Hepatocyte (in vitro differentiated cells): ENCODE results near the gene MCOLN3.

Source experiments
- EZH2 ChIP-seq: fragments of 200-600 bp; sonication (generic); IDR thresholded peaks from 2 replicates; pipeline ENCODE4 v1.6.1; 2016; ENCODE audit warnings: antibody characterized with exemption, mild to moderate bottlenecking, borderline replicate concordance
- EZH2phosphoT487 ChIP-seq: fragments of 200-600 bp; sonication (generic); IDR thresholded peaks from one replicate; pipeline ENCODE4 v1.6.1; 2018; ENCODE audit warnings: antibody characterized with exemption, mild to moderate bottlenecking, low read depth, moderate library complexity; ENCODE audit not compliant: unreplicated experiment, severe bottlenecking
- TF ChIP-seq, protein P1 (sequence below): fragments of 200-600 bp; sonication (generic); IDR thresholded peaks from 2 replicates; pipeline ENCODE4 v1.5.1; 2016; ENCODE audit warnings: antibody characterized with exemption, mild to moderate bottlenecking; ENCODE audit not compliant: poor library complexity

DNA sequence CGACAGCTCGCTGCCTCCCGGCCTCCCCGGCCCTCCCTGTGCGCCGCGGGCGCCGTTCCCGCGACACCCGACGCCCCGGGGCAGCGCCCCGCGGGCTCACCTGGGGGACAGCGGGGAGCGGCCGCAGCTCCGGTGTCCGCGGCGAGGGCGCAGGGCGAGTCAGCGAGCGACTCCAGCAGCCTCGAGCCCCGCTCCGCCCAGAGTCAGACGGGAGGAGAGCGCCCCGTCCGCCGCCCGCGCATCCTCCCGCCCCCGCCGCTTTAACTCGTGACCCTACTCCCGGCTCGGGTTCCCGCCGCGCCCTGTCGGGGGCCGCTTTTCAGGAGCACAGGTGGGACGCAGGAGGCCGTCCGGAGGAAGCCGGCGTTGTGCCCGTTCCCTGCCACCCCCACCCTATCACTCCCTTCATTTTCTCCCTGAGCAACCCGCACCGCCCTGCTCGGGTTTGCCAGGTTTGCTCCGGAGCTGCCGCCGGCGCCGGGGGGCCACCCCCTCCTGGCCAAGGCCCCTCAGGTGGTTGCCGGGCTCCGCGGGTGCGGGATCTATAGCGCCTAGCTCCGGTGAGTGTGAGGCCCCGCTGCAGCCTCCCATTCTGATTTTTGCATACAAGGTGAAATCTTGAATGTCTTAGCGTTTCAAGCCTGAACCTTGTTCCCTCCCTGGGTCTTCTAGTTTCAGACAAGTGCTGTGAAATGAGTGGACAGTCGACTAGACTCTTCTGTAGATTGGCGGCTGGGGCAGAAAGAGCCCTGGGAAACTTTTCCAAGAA is at the start of gene MCOLN3:
- TF ChIP-seq, protein P1, sequence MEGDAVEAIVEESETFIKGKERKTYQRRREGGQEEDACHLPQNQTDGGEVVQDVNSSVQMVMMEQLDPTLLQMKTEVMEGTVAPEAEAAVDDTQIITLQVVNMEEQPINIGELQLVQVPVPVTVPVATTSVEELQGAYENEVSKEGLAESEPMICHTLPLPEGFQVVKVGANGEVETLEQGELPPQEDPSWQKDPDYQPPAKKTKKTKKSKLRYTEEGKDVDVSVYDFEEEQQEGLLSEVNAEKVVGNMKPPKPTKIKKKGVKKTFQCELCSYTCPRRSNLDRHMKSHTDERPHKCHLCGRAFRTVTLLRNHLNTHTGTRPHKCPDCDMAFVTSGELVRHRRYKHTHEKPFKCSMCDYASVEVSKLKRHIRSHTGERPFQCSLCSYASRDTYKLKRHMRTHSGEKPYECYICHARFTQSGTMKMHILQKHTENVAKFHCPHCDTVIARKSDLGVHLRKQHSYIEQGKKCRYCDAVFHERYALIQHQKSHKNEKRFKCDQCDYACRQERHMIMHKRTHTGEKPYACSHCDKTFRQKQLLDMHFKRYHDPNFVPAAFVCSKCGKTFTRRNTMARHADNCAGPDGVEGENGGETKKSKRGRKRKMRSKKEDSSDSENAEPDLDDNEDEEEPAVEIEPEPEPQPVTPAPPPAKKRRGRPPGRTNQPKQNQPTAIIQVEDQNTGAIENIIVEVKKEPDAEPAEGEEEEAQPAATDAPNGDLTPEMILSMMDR: no peak
- peak; percentile 62 for TF ChIP-seq EZH2
- TF ChIP-seq EZH2phosphoT487: no peak
